ENCODE results near the gene CAMK1G.

The CAMK1G gene

DNA sequence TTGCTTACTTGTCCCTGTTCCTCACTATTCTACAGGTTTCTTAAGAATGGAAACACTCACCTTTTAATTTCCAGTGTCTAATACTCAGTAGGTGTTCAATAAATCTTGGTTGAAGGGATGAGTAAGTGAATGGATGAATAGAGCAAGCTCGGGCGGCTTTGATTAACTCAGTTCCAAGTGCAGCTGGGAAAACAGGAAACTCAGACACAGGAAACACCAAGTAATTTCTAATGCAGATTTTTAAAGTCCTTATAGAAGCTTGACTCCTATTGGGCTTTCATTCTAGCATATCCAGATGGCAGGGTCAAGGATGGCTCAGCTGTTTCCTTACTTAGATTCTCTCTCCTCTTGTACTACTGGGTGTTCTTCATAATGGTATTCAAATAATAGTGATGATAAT is 14.0 kb downstream of the CAMK1G start:
- peak in 1 of 56 donors; percentile 4 for DNase-seq

GRCh38 chr1:209598227-209598626 is 14.7 kb downstream of the CAMK1G start:
- DNase-seq, result no peak

GRCh38 chr1:209600541-209600940 is 17.0 kb downstream of the CAMK1G start:
- no peak for DNase-seq

DNA sequence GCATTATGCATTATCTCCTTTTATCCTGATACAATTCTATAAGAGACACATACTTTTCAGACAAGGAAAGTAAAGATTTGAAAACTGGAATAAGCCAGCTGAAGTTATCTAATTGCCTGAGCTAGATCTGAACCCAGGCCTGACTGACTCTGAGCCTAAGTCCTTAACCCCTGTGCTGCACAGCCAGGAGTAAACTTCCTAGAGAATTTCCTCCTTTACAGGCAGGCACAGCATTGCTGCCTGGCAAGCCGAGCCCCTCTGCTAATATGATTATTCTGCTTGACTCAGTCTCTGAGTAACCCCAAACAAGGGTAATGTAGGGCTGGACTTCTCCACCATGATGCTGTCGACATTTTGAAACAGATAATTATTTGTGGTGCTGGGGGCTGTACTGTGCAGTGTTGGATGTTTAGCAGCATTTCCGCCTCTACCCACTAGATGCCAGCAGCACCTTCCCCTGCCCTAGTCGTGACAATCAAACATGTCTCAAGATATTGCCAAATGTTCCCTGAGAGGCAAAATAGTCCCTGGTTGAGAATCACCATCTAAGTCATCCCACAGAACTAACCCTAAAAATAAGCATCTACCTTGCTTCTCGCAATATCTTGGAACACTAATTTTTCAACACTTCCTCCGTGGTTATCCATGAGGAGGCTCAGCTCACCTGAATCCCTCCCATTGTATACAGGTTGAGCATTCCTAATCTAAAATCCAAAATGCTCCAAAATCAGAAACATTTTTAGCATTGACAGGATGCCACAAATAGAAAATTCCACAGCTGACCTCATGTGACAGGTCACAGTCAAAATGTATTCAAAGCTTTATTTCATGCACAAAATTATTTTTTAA is 18.5 kb downstream of the CAMK1G start:
- DNase-seq, result peak in 36 of 56 donors; percentile 5 to 65 (median 30)

DNA sequence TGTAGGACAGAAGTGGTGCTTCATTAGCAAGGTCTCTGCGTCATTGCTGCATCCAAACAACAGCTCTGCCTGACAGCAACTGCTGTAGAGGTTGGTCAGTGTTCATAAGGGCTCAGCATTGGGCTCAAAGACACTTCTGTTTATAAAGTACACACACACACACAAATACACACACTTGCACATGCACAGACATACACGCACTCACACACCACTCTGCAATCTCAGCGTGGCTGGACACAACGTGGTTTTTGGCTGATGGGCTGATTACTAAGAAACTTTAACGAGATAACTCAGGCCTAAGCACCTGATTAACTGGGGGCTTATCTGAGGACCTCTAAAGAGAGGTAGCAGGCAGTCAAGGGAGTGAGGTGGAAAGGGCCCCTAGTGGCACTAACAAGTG is 20.4 kb downstream of the CAMK1G start:
- no peak for DNase-seq

DNA sequence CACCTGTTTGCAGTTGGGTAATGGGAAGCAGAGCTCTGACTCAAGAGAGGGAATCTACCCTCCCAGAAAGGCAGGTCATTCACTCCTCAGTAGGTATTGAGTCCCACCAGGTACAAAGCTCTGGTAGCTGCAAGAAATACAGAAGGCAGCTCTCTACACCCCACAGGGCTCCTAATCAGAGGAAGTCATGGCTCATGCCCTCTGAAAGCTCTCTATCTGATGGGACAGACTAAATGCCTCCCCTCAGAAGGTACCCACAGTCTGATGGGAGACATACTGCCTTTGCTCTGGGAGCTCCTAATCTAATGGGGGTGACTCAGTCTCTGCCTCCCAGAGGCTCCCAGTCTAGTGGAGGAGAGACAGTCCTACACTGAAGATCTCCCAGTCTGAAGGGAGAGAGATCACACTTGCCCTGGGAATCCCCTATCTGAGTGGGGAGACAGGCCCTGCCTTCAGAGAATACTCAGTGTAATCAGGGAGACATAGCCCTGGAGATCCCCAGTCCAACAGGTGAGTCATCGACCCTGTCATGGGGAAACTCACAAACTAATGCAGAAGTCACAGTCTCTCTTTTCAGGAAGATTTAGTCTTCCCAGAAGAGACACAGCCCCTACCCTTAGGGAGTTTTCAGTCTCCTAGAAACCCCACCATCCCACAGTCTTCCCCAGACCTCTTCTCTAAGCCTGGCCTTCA is 23.7 kb downstream of the CAMK1G start:
- no peak for DNase-seq

DNA sequence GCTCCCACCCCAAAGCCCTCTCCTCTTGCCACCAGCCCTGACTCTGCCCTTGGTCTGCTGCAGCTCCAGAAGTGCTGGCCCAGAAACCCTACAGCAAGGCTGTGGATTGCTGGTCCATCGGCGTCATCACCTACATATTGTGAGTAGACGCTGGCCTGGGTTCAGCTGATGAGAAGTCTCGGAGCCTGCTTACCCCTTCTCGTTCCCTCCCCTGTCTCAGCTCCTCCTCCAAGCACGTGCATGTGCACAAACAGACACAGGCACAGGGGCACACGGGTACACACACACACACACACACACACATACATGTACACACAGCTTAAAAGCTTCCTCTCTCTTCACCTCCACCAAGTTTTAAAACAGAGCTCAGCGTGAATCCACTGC is 24.3 kb downstream of the CAMK1G start:
- DNase-seq, result no peak

GRCh38 chr1:209609041-209609790 is 25.7 kb downstream of the CAMK1G start:
- peak in 30 of 56 donors; percentile 13 to 81 (median 46) for DNase-seq

DNA sequence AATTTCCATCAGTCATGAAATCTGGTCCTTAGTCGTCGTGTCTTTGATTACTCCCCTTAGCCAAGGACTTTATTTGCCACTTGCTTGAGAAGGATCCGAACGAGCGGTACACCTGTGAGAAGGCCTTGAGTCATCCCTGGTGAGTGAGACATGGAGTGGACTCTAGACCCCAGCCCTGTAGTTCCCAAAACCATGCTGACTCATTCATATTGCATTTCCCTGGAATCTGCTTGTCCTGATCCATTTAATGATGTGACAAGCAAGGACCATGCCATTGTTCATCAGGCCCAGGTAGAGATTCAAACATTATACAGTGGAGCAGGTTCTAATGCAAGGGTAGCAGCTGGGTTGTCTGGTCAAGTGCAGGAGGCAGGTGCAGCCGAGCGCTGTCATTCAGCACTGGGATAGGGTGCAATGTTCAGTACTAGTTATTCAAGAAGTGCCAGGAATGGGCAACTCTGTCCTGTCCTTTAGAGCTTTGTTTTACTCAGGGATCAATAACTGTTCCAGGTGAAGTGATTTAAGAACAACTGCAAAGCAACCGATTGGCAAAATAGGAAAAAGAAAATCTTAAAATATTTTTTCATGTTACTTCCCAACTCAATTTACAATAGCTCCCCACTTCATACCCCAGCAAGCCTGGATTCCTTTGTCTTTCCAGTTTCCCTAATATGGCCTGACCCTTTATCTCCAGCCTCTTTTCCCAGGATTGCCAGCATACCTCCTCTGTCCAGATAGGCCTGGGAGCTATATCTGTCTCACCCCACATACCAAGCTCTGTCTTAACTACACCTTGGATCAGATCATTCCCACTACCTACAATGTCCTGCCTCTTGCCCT is 26.5 kb downstream of the CAMK1G start:
- DNase-seq, result no peak

GRCh38 chr1:209610631-209610905 is 27.1 kb downstream of the CAMK1G start:
- no peak for DNase-seq

GRCh38 chr1:209611771-209612570 is 28.5 kb downstream of the CAMK1G start:
- no peak for DNase-seq

DNA sequence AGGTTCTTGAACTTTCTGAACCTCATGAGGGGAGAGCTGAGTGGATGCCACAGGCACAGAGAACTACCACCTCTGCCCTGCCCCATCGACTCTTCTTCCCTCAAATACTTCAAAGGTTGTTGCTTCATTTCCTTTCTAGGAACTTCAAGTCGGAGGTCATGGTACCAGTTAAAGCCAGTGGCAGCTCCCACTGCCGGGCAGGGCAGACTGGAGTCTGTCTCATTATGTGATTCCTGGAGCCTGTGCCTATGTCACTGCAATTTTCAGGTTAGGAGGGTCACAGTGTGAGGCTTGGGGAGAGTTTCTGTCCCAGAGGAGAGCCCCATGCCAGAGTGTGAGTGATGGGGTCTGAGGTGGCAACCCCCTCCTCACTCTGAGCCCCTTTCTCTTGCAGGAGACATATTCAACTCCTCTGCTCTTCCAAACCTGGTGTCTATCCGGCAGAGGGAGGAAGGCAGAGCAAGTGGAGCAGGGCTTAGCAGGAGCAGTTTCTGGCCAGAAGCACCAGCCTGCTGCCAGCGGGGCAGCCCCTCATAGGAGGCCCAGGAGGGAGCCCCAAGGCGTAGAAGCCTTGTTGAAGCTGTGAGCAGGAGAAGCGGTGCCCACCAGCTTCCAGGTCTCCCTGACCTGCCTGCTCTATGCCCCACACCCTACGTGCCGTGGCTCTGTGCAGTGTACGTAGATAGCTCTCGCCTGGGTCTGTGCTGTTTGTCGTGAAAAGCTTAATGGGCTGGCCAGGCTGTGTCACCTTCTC is 29.3 kb downstream of the CAMK1G start:
- no peak for DNase-seq

- no peak for DNase-seq
Measured at GRCh38 chr1:209613400-209614150, 30.1 kb downstream of the CAMK1G start.

GRCh38 chr1:209614151-209614420 is 30.6 kb downstream of the CAMK1G start:
- no peak for DNase-seq

DNA sequence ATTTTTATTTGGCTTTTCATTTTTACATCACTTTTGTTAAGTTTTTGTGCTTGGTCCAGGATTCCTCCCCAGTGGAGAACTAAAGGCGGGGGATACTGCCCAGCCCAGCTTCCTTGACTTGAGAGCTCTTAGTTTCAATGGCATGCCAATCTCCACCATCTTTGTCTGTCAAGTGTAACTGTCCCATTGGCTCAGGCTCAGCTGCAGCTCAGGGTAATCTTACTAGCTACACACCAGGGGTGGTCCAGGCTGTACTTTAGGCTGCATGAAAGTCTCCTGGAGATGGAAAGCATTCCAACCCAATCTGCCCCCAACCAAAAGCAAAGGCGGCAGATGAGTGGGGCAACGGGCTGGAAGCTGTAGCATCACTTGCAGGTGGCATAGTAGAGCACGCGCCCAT is 31.4 kb downstream of the CAMK1G start:
- DNase-seq, result no peak

GRCh38 chr1:209616366-209617046 is 33.0 kb downstream of the CAMK1G start:
- no peak for DNase-seq

GRCh38 chr1:209617047-209617673 is 33.6 kb downstream of the CAMK1G start:
- no peak for DNase-seq

DNA sequence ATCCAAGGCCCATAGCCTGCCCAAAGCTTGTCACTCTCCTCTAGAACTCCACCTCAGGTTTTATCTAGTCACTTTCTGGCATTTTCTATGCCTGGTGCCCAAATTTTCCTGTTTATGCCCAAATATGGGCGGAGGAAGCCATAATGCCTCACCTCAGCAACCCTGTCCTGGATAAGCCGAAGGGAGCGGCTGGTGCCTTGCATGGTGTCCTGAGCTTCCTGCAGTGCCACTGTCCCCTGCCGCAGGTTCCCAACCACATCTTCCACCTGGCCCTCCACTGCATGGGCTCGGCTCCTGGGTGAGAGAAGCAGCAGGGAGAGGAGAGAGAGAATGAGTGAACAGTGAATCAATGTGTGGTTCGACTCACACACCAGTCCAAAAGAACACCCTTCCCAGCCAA is 34.2 kb downstream of the CAMK1G start:
- peak in 1 of 56 donors; percentile 22 for DNase-seq

Measured in nucleus accumbens (tissue), 56 donors.